Myocyte (in vitro differentiated cells): ENCODE data around the gene PLD4. TPM values are rescaled to one million over a fixed set of nuclear protein-coding genes. Genes with fewer than 3 reads are reported as not detected.
"Not testable (repeated sequence)": the region's sequence is repeated elsewhere in the genome, so short reads cannot be mapped to it uniquely, and the experiment has no call there.

ENCODE experiments used
- DNase-seq: peaks from one replicate; pipeline ENCODE4 v3.0.0-alpha.2; 2012; ENCODE audit warnings: low read depth
- polyA plus RNA-seq: library from polyadenylated mRNA; unstranded; fragments of >200 nt; gene quantifications from one replicate; pipeline ENCODE4 v1.2.1, GENCODE V29; 2012; ENCODE audit warnings: missing spikeins
- total RNA-seq: library from RNA; depleted of rRNA; stranded (reverse); fragments of >200 nt; gene quantifications from 2 replicates; pipeline ENCODE4 v1.2.3, GENCODE V29; 2014

Gene PLD4
- 0.10 TPM in 1 of 2 replicates, not detected in the other for total RNA-seq
- 0.19 TPM for polyA plus RNA-seq

DNA sequence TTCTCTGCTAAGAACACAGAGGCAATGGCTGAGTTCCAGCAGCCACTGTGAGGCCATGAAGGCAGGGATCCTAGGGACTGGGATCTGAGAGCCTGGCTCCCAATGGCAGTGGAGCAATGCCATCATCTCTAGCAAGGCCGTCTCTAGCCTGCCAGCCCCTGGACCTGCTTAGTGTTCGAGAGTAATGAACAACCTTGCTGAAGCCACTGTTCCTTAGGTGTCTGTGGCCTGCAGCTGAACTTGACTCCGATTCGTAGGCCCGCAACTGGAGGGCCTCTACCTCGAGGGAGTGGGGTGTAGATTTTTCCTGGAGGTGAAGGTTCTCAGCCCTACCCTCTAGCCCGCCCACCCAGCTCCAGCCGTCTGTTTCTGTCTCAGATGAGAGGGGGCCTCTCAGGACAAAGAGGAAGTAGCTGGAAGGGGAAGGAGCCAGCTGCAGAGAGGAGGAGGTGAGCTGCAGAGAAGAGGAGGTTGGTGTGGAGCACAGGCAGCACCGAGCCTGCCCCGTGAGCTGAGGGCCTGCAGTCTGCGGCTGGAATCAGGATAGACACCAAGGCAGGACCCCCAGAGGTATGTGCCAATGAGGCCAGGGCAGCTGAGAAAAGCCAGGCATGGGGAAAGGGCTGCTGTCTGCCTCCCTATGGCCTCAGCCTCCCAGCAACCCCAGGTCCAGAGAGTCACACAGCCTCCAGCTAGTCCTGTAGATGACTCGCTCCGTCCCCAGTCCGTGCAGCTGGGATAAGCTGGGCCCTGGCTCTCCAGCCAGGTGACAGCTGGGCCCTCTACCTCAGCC, at the start of gene PLD4:
Gene PLD4 (plus strand): TSS at position 459 of the 793 bp plus-strand sequence. CDS start 2,262 bp downstream, outside the sequence.
- DNase-seq, result peak; percentile 67

DNA sequence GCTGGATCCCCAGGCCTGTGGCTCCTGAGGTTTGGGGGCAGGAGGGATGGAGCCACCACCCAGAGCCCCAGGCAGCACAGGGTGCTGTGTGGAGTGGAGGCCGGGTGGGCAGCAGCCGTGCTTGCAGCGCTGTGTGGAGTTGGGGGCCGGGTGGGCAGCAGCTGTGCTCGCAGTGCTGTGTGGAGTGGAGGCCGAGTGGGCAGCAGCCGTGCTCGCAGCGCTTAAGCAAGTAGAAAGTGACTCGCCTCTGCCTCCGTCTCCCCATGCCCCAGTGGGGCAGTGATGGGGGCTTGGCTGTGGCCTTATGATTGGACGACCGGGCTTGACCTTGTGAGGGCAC, 49.3 kb upstream of the PLD4 start:
- DNase-seq, result no peak

GRCh38 chr14:104875811-104876210, 48.9 kb upstream of the PLD4 start:
- DNase-seq, result no peak

GRCh38 chr14:104876251-104876699, 48.4 kb upstream of the PLD4 start:
- no peak for DNase-seq

GRCh38 chr14:104877066-104877805, 47.4 kb upstream of the PLD4 start:
- no peak for DNase-seq

DNA sequence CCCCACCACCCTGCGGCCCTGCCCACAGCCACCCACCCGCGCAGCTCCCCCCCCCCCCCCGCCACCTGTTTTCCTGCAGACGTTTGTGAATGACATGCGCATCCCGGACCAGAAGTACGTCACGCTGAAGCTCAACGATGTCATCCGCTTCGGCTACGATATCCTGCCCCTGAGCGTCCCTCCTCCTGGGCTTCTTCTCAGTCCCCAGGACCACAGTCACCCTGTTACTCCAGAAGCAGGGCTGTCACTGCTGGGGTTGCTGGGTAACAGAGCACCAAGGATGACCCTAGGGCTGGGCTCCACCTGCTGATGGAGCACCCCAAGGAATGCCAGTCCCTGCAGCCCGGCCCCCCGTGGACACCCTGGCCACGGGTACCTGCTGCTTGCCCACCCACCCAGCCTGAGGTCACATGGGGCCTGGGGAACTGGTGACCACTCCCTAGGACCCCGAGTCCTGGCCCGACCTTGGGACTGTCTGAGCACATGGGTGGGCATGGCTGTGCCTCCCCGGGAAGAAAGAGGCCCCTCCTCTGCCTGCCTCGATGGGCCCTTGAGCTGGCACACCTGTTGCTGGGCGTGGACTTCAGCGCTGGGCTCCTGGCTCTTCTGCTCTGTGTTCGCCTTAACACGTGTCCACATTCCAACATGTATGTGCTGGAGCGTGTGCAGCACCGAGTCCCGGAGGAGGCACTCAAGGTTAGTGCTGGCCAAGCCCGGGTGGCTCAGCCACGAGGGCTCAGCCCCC, 46.7 kb upstream of the PLD4 start:
- DNase-seq, result no peak

DNA sequence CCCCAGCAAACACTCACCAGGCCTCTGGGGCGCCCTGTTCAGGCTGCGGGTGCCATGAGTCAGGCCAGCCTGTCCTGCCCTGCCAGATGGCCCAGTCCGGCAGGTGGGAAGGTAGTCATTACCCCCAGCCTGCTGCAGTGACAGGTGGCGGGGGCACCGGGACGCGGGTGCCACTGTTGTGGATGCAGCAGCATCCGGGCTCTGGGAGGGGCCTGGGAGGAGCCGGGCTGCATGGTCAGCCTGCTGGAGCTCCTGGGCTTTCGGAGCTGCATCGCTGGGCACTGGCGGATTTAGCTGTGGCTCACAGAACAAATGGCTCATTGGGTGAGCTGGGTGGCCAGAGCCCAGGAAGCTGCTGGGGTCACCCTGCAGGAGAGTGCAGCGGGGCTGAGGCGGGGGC, 46.1 kb upstream of the PLD4 start:
- DNase-seq, result peak; percentile 84

DNA sequence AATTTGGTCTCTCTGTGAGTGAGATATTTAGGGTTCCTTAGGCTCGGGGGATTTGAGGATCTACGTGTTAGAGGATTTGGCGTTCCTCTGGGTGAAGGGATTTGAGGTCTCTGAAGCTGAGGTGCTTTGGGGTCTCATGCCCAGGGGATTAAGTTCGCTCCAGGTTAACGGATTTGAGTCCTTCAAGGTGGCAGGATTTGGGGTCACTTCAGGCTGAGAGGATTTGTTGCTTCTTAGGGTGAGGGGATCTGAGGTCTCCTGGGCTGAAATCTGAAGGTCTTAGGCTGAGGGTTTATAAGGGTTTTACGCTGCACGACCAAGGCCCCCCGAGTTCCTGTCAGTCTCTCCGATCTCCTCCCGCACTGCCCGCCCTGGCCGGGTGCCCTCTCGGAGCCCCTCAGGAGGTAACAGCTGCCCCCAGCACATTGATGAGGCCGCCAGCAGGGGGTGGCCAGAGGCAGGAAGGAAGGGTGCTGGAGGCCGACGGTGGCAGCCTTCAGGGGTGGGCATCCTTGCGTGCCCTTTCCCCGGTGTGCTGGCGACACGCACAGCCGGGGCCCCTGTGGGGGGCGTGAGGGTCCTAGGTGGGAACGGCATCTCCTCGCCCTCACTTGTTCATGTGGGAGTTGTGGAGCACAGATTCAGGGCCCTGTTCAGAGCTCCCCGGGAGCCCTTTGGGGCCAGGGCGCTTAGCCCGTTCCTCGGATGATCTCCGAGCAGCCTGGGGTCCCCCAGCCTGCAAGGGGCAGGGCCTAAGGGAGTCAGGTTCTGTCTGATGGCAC, 45.3 kb upstream of the PLD4 start:
- no peak for DNase-seq

GRCh38 chr14:104879983-104880565, 44.6 kb upstream of the PLD4 start:
- DNase-seq, result no peak

- no peak for DNase-seq
These were observed 44.0 kb upstream of the PLD4 start for GRCh38 chr14:104880584-104881210.

GRCh38 chr14:104881369-104881979, 43.2 kb upstream of the PLD4 start:
- DNase-seq, result peak; percentile 99

GRCh38 chr14:104882325-104882973, 42.2 kb upstream of the PLD4 start:
- no peak for DNase-seq

GRCh38 chr14:104882991-104883660, 41.6 kb upstream of the PLD4 start:
- DNase-seq, result no peak

- no peak for DNase-seq
These were observed 40.9 kb upstream of the PLD4 start for GRCh38 chr14:104883681-104884361.

GRCh38 chr14:104884381-104884780, 40.3 kb upstream of the PLD4 start:
- not testable (repeated sequence) for DNase-seq

GRCh38 chr14:104885031-104885972, 39.4 kb upstream of the PLD4 start:
- peak; percentile 49 for DNase-seq
